Measurements from ENCODE around the gene GRM5.
"Not testable (repeated sequence)": the region's sequence is repeated elsewhere in the genome, so short reads cannot be mapped to it uniquely, and the experiment has no call there.

DNA sequence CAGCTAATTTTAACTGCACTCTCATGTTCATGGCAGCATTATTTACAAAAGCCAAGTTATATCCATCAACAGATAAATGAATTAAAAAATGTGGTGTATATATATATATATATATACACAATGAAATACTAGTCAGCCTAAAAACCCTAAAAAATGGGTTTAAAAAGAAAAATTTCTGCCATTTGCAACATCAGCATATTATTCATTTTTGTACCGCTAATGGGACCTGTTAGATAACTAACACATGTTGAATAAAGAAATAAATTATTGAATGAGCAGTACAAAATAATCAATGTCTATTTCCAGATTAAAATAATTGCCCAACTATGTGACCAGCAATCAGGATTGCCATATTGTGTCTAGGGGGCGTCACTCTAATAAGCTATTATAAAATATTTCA, 211.8 kb downstream of the GRM5 start:
- not testable (repeated sequence) for TF ChIP-seq POLR2A (IDR thresholded peaks at IDR 0.05)
- TF ChIP-seq, protein P1, sequence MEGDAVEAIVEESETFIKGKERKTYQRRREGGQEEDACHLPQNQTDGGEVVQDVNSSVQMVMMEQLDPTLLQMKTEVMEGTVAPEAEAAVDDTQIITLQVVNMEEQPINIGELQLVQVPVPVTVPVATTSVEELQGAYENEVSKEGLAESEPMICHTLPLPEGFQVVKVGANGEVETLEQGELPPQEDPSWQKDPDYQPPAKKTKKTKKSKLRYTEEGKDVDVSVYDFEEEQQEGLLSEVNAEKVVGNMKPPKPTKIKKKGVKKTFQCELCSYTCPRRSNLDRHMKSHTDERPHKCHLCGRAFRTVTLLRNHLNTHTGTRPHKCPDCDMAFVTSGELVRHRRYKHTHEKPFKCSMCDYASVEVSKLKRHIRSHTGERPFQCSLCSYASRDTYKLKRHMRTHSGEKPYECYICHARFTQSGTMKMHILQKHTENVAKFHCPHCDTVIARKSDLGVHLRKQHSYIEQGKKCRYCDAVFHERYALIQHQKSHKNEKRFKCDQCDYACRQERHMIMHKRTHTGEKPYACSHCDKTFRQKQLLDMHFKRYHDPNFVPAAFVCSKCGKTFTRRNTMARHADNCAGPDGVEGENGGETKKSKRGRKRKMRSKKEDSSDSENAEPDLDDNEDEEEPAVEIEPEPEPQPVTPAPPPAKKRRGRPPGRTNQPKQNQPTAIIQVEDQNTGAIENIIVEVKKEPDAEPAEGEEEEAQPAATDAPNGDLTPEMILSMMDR (IDR thresholded peaks at IDR 0.05) = not testable (repeated sequence)

Measured in esophagus squamous epithelium (tissue), 4 donors.